SK-N-MC (cell line): Measurements from ENCODE around the gene RPS19.

Experiments used
- EZH2 ChIP-seq: fragments of 200-600 bp; sonication (generic); IDR thresholded peaks from one replicate; pipeline ENCODE4 v1.6.1; 2017; ENCODE audit warnings: antibody characterized with exemption
- POLR2AphosphoS5 ChIP-seq: IDR thresholded peaks from 2 replicates; pipeline ENCODE4 v1.6.1; 2012; ENCODE audit warnings: mild to moderate bottlenecking, low read depth, low read length, borderline replicate concordance

DNA sequence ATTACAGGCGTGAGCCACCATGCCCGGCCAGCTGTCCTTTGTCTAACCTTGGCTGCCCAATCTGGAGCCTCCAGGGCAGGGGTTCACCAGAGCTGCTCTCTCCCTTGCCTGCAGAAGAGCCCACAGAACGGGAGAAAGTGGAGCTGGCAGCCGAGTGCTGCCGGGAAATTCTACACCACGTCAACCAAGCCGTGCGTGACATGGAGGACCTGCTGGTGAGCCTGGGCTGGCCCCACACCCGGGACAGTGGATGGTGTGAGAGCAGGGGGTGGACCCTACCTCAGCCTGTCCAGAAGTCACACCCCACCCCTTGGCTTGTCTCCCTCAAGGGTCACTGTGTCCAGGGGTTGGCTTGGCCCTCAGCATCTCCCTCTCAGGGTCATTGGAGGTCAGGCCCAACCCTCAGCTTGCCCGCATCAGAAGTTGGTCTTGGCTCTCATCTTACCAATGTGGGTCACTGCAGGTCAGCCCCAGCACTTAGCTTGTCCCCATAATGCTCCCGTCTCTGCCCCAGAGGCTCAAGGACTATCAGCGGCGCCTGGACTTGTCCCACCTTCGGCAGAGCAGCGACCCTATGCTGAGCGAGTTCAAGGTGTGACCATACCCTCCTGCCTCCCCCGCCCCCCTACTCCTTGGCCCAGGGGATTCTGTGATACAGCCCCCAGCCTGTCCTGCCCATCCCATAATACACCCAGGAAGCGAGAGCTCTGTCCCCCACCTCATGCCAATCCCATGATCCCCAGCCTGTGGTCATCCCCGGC lies 43.3 kb downstream of the RPS19 start:
- TF ChIP-seq EZH2: no peak
- no peak for TF ChIP-seq POLR2AphosphoS5
